Measurements from ENCODE around the gene TNFSF13.

TNFSF13 gene

GRCh38 chr17:7511108-7511507, 47.4 kb upstream of the TNFSF13 start:
- ATAC-seq (ENCODE audit: insufficient read depth, low read depth): no peak
- Histone ChIP-seq H3K4me3 (ENCODE audit: low read depth in 1 of 2, low read length in 2 of 2) (no peak overlapping the region), H3K4me1 (ENCODE audit: insufficient read depth, low read length) (no peaks in the 10 kb centered on the region), H3K27ac (ENCODE audit: low read length) (no peak overlapping the region), H3K9ac (ENCODE audit: low read depth, low read length) (no peak overlapping the region), H3K79me2 (ENCODE audit: insufficient read depth, low read length) (no peaks in the 10 kb centered on the region), H3K27me3 (ENCODE audit: insufficient read depth, low read length, poor library complexity) (no peaks in the 10 kb centered on the region), H3K9me3 (ENCODE audit: insufficient read depth, low read length, severe bottlenecking) (no peaks in the 10 kb centered on the region), H4K20me1 (ENCODE audit: insufficient read depth, low read length) (peaks cover 14% of the 10 kb centered on the region; the same call in 1 of the 2 replicates), H3K36me3 (ENCODE audit: insufficient read depth, low read length) (peaks cover 86% of the 10 kb centered on the region), H2AFZ (ENCODE audit: low read depth, low read length) (no peak overlapping the region), H3K4me2 (ENCODE audit: insufficient read depth, low read length) (no peak overlapping the region)
- no peak for DNase-seq
- TF ChIP-seq EZH2 (IDR thresholded peaks at IDR 0.05; ENCODE audit: borderline replicate concordance, low read depth, low read length, severe bottlenecking) (no peak), CTCF (IDR thresholded peaks at IDR 0.05; ENCODE audit: borderline replicate concordance, extremely low read depth, low read length, poor library complexity, severe bottlenecking) (no peak)

- TF ChIP-seq CTCF (IDR thresholded peaks at IDR 0.05; ENCODE audit: borderline replicate concordance, extremely low read depth, low read length, poor library complexity, severe bottlenecking): no peak
- no peak for TF ChIP-seq EZH2 (IDR thresholded peaks at IDR 0.05; ENCODE audit: borderline replicate concordance, low read depth, low read length, severe bottlenecking)
- peaks cover 11% of the 10 kb centered on the region; the same call in 1 of the 2 replicates for H4K20me1 ChIP-seq (ENCODE audit: insufficient read depth, low read length)
- no peak overlapping the region for H2AFZ ChIP-seq (ENCODE audit: low read depth, low read length)
- ATAC-seq (ENCODE audit: insufficient read depth, low read depth) (no peak), DNase-seq (no peak)
- no peaks in the 10 kb centered on the region for H3K27me3 ChIP-seq (ENCODE audit: insufficient read depth, low read length, poor library complexity)
- H3K4me1 ChIP-seq (ENCODE audit: insufficient read depth, low read length): no peaks in the 10 kb centered on the region
- no peak overlapping the region for H3K27ac ChIP-seq (ENCODE audit: low read length)
- no peak overlapping the region for H3K4me2 ChIP-seq (ENCODE audit: insufficient read depth, low read length)
- no peak overlapping the region for H3K4me3 ChIP-seq (ENCODE audit: low read depth in 1 of 2, low read length in 2 of 2)
- peaks cover 76% of the 10 kb centered on the region for H3K36me3 ChIP-seq (ENCODE audit: insufficient read depth, low read length)
- H3K79me2 ChIP-seq (ENCODE audit: insufficient read depth, low read length): no peaks in the 10 kb centered on the region
- no peaks in the 10 kb centered on the region for H3K9me3 ChIP-seq (ENCODE audit: insufficient read depth, low read length, severe bottlenecking)
- H3K9ac ChIP-seq (ENCODE audit: low read depth, low read length): no peak overlapping the region
These were observed 46.4 kb upstream of the TNFSF13 start for GRCh38 chr17:7512105-7512504.

- H3K9ac ChIP-seq (ENCODE audit: low read depth, low read length): no peak overlapping the region
- H3K27me3 ChIP-seq (ENCODE audit: insufficient read depth, low read length, poor library complexity): no peaks in the 10 kb centered on the region
- TF ChIP-seq CTCF (IDR thresholded peaks at IDR 0.05; ENCODE audit: borderline replicate concordance, extremely low read depth, low read length, poor library complexity, severe bottlenecking): no peak
- no peak for TF ChIP-seq EZH2 (IDR thresholded peaks at IDR 0.05; ENCODE audit: borderline replicate concordance, low read depth, low read length, severe bottlenecking)
- ATAC-seq (ENCODE audit: insufficient read depth, low read depth) (no peak), DNase-seq (no peak)
- H3K27ac ChIP-seq (ENCODE audit: low read length): no peak overlapping the region
- H3K79me2 ChIP-seq (ENCODE audit: insufficient read depth, low read length): no peaks in the 10 kb centered on the region
- H4K20me1 ChIP-seq (ENCODE audit: insufficient read depth, low read length): peaks cover 11% of the 10 kb centered on the region; the same call in 1 of the 2 replicates
- no peak overlapping the region for H3K4me3 ChIP-seq (ENCODE audit: low read depth in 1 of 2, low read length in 2 of 2)
- no peak overlapping the region for H2AFZ ChIP-seq (ENCODE audit: low read depth, low read length)
- H3K9me3 ChIP-seq (ENCODE audit: insufficient read depth, low read length, severe bottlenecking): no peaks in the 10 kb centered on the region
- no peaks in the 10 kb centered on the region for H3K4me1 ChIP-seq (ENCODE audit: insufficient read depth, low read length)
- H3K4me2 ChIP-seq (ENCODE audit: insufficient read depth, low read length): no peak overlapping the region
- H3K36me3 ChIP-seq (ENCODE audit: insufficient read depth, low read length): peaks cover 67% of the 10 kb centered on the region
These were observed 45.6 kb upstream of the TNFSF13 start for GRCh38 chr17:7512824-7513540.
